ENCODE data around the gene EIF2B1.
A peak's percentile ranks its signal among the peaks of the same experiment; 100 is the strongest.
"Not testable (repeated sequence)": the region's sequence is repeated elsewhere in the genome, so short reads cannot be mapped to it uniquely, and the experiment has no call there.

EIF2B1 gene

GRCh38 chr12:123617144-123617543 lies 16.3 kb downstream of the EIF2B1 start:
- DNase-seq: no peak

GRCh38 chr12:123614531-123614930 lies 19.0 kb downstream of the EIF2B1 start:
- DNase-seq: no peak

- DNase-seq: no peak
These were observed 19.4 kb downstream of the EIF2B1 start for GRCh38 chr12:123614110-123614509.

GRCh38 chr12:123608182-123608581 lies 25.3 kb downstream of the EIF2B1 start:
- DNase-seq: no peak

GRCh38 chr12:123607756-123608155 lies 25.7 kb downstream of the EIF2B1 start:
- DNase-seq: no peak

GRCh38 chr12:123603495-123603894 lies 30.0 kb downstream of the EIF2B1 start:
- not testable (repeated sequence) for DNase-seq

- no peak for DNase-seq
These were observed 30.8 kb downstream of the EIF2B1 start for GRCh38 chr12:123602651-123603195.

- DNase-seq: peak; percentile 83 to 89
These were observed 31.6 kb downstream of the EIF2B1 start, which contains the start of gene DDX55 for GRCh38 chr12:123601602-123602489. Gene DDX55, plus strand, starts transcription at chr12:123602099. Its CDS starts 50 bp downstream, at chr12:123602149.

- DNase-seq: no peak
These were observed 33.8 kb downstream of the EIF2B1 start for GRCh38 chr12:123599721-123600120.

- no peak for DNase-seq
These were observed 34.2 kb downstream of the EIF2B1 start for GRCh38 chr12:123599310-123599709.

GRCh38 chr12:123598522-123598921 lies 35.0 kb downstream of the EIF2B1 start:
- no peak for DNase-seq

- DNase-seq: no peak
These were observed 36.4 kb downstream of the EIF2B1 start for GRCh38 chr12:123597100-123597499.

GRCh38 chr12:123595729-123596128 lies 37.8 kb downstream of the EIF2B1 start:
- no peak for DNase-seq

- no peak for DNase-seq
These were observed 41.6 kb downstream of the EIF2B1 start for GRCh38 chr12:123591702-123592481.

GRCh38 chr12:123580772-123581171 lies 52.7 kb downstream of the EIF2B1 start:
- DNase-seq: no peak

GRCh38 chr12:123578829-123579228 lies 54.7 kb downstream of the EIF2B1 start:
- DNase-seq: not testable (repeated sequence)

GRCh38 chr12:123578243-123578642 lies 55.2 kb downstream of the EIF2B1 start:
- DNase-seq: no peak

GRCh38 chr12:123576611-123577010 lies 56.9 kb downstream of the EIF2B1 start:
- no peak for DNase-seq

- no peak for DNase-seq
These were observed 59.6 kb downstream of the EIF2B1 start for GRCh38 chr12:123573870-123574269.

- no peak for DNase-seq
These were observed 61.1 kb downstream of the EIF2B1 start for GRCh38 chr12:123572391-123572790.

- no peak for DNase-seq
These were observed 62.1 kb downstream of the EIF2B1 start for GRCh38 chr12:123571343-123571813.

Data from NCI-H2081 (cell line).